Measurements from ENCODE around the gene PARM1.

DNA sequence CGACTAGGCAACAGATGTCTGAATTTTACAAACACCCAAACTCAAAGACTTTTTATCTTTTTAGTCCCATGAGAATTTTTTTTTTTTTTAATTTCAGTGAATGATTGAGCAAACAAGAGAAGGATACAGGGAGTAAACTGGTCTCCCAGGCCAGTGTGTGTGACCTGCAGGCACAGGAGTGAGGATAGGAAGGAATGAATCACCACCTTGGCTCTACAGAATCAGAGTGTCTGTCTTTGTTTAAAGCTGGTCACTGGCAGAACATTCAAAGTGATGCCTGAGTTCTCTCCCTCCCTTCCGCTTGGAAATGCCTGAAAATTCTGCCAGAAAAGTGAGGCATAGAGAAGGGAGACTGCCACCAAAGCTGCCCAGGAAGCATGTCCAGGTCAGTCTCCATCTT lies 69.5 kb downstream of the PARM1 start:
- no peak for TF ChIP-seq ZNF266 (tag by site-specific recombination; IDR thresholded peaks at IDR 0.05; ENCODE audit: low read depth)
- TF ChIP-seq, protein P1, sequence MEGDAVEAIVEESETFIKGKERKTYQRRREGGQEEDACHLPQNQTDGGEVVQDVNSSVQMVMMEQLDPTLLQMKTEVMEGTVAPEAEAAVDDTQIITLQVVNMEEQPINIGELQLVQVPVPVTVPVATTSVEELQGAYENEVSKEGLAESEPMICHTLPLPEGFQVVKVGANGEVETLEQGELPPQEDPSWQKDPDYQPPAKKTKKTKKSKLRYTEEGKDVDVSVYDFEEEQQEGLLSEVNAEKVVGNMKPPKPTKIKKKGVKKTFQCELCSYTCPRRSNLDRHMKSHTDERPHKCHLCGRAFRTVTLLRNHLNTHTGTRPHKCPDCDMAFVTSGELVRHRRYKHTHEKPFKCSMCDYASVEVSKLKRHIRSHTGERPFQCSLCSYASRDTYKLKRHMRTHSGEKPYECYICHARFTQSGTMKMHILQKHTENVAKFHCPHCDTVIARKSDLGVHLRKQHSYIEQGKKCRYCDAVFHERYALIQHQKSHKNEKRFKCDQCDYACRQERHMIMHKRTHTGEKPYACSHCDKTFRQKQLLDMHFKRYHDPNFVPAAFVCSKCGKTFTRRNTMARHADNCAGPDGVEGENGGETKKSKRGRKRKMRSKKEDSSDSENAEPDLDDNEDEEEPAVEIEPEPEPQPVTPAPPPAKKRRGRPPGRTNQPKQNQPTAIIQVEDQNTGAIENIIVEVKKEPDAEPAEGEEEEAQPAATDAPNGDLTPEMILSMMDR (tag by site-specific recombination; IDR thresholded peaks at IDR 0.05): no peak
- TF ChIP-seq, protein P2, sequence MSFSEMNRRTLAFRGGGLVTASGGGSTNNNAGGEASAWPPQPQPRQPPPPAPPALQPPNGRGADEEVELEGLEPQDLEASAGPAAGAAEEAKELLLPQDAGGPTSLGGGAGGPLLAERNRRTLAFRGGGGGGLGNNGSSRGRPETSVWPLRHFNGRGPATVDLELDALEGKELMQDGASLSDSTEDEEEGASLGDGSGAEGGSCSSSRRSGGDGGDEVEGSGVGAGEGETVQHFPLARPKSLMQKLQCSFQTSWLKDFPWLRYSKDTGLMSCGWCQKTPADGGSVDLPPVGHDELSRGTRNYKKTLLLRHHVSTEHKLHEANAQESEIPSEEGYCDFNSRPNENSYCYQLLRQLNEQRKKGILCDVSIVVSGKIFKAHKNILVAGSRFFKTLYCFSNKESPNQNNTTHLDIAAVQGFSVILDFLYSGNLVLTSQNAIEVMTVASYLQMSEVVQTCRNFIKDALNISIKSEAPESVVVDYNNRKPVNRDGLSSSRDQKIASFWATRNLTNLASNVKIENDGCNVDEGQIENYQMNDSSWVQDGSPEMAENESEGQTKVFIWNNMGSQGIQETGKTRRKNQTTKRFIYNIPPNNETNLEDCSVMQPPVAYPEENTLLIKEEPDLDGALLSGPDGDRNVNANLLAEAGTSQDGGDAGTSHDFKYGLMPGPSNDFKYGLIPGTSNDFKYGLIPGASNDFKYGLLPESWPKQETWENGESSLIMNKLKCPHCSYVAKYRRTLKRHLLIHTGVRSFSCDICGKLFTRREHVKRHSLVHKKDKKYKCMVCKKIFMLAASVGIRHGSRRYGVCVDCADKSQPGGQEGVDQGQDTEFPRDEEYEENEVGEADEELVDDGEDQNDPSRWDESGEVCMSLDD (tag by site-specific recombination; IDR thresholded peaks at IDR 0.05): no peak
